Activated gamma-delta T cell (primary cell): ENCODE results near the gene SOX1.

Source experiments
- DNase-seq: peaks from one replicate; lab custom pipeline; 2025; lab: John Stamatoyannopoulos, UW

Gene SOX1

DNA sequence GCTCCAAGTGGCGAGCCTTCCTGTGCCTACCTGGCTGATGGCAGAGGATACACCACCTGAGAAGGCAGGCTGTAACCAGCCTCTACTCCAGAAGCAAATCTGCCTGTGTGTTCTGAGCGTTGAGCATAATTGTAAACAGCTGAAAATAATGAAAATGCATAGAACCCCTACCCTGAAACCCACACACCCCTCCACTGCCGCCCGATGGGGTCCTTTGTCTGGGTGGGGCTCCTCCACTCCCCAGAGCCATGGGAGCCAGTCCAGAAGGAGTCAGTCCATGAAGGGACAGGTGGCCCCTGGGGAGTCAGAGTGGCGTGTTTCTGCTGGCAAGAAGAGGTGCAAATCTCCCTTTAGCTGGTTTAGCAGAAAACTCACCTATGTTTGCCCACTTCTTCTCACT lies 8.0 kb upstream of the SOX1 start:
- no peak for DNase-seq

DNA sequence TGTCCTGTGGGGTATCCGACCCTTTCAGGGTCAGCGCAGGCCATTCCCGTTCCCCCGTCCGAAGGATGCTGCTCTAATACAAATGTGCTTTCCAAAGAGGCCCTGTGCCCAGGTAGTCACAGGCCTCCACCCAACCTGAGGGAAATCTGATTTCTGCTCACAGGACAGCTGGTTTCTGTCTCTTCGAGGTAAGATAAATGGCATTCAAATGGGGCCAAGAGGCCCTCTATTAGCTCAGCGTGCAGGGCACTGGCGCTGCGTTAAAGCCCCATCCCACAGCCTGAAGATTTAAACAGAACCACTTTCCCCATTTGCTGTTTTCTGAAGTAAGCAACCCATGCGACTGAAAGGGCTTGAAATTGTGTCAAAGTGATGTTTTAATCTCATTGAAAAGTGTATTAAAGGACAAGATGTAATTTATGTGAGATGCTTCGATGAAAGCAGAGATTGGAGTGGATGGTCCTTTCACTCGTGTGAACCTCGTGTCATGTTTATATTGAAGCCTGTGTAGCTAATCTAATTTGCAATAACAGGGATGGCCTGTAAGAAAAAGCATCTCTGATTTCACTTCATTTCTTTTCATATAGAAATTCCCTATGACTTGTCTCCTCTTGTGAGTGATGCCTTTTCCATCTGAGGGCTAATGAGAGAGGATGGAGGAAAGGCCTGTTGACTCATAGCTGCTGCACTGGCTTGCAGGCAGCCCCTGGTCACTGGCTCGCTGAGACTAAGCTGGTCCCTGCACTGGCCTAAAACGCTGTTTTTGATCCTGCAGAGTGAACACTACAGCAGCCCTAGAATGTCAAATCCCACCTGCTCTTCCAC lies 7.3 kb upstream of the SOX1 start:
- no peak for DNase-seq

DNA sequence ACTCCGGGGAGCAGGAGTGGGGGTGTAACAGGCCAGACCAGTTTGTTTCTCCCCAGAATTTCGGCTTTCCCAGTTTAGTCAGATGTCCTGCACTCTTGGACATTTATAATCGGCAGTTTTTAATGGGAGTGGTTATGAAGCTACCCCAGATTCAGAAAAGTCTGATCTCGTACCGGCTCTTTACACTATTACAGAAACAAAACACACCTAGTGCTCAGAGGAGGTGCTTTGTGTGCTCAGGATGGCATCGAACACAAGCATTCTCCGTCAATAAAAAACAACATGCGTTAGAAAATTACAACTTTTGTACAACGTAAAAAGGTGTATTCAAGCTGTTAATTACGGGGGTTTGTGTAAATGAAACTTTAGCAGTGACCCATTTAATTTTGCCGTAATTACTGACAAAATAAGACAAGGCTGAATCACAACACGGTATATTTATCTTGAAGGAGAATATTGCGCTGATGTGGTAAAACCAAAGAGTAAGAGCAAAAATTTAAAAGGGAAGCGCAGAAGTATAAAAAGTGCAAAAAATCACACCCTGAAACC lies 6.6 kb upstream of the SOX1 start:
- no peak for DNase-seq

DNA sequence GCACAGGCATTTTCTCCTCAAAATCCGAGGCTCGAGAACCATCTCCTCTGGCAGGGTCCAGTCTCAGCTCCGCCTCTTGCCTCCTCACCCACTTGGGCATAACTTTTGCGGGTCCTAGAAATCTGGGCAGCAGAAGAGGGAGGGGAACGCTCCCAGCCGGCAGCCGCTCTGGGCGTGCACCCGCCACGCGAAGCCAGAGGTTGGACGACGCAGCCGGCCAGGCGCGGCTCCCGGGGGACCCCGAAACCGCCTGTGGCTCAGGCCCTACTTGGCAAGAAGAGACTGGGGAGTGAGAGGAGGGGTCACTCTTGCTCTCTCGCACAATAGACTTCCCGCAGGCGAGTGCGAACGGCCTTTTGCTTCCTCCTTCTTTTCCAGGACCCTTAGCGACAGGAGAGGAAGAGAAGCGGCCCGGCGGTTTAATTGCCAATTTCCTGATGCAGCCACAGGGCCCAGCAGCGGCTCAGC lies 6.0 kb upstream of the SOX1 start:
- DNase-seq: no peak

DNA sequence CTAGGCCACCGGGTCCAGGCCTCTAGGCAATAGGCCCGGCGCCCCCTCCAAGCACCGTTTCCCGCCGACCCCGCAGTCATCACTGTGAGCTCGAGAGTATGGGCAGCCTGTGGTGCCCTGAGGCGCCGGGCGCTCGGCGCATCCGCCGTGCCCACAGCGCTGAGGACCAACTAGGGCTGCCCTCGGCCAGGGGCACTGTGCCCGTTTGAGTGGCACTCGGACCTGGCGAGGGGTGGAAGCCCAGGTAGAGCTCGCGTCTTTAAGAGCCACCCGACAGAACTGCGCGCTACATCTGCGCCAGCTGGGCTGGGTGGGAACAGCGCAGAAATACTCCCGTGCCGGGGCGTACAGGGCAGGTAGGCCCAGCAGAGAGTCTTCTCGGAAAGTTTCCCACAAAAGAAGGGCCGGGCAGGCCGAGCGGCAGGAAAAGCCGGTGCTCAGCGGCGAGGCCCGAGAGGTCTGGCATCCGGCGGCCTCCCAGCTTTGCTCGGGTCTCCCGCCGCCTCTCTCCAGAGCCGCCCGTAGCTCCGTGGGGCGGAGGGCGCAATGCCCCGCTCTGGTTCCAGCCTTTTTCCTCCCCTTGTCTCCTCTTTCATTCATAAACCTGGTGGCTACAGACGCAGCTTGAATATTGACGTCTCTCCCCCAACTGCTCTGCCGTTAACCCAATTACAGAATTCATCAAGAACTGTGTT lies 5.4 kb upstream of the SOX1 start:
- no peak for DNase-seq

DNA sequence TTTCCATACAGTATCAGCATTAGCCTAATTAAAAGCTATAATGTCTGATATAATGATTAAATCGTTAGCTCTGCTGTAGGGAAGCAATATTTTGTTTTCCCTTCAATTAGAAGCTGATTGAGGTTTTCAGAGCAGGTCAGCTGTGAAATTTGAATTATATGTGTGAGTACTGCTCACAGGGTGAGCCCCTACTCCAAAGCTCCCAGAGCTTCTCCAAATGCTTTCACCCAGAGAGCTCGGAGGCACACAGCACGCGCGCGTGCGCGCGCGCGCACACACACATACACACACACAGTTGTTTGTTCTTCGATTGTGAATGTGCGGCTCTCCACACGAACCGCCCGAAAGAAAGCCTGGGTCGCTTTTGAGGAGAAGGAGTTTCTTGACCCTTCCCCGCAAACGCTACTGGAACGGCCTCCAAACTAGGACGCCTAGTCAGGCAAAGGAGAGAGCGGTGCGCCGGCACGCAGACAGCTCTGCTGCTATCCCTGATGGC lies 4.8 kb upstream of the SOX1 start:
- no peak for DNase-seq

DNA sequence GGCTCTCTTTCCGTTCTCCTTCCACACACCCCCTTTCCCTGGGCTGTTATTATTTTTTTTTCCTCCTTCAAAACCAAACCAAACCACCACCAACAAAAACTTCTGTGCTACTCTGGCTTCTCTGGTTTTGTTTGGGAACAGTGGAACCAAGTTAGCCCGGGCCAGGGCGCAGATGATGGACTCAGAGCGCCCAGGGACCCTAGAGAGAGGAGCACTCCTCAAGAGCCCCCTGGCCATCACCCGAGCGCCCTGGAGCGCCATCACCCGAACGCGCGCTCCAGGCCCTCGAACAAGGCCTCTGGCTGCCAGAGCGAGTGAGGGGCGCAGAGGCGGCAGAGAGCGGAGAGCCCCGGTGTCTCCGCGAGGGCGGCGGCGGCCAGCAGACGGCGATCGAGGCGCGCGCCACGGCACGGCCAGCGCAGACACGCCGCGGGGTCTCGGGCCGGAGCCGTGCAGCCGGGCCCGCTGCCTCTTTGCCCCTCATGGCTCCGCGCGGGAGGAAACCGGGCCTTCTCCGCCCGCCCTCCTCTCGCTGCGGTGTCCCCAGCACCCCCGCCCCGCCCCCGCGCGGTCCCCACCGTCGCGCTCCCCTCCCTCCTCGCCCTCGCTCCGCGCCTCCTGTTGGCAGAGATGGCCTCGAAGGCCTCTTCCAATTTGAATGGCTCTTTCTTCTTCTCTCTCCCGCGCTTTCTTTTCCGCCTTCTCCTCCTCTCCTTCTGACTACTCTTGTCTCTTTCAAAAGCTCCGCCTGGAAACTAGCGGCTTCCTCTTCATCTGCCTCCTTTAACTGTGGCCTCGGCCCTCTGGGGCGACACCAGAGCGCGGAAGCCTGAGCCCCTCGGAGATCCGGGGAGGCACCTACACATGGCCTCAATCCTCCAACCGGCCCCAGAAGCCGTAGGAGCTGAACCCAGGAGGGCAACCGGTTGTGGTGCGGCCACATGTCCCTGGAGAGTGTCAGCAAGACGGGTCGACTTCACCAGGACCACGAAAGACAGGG lies 4.1 kb upstream of the SOX1 start:
- no peak for DNase-seq

DNA sequence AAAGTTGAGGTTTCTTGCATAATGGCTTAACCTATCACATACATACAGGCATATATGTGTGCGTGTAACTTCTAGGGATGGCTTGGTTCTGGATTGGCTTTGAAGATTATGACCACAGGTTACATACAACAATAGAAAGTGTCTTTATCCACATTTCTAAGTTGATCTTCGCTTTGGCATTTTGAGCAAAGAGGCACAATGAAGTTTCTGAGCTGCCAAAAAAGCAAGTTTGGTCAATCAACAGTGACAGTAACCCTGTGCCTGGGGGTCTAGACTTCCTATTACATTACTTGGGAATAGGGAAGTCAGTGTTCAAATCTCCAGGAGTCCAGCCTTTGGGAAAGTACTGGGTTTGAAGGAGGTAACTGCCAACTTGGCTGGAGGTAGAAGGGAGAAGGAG lies 3.1 kb upstream of the SOX1 start:
- DNase-seq: no peak

DNA sequence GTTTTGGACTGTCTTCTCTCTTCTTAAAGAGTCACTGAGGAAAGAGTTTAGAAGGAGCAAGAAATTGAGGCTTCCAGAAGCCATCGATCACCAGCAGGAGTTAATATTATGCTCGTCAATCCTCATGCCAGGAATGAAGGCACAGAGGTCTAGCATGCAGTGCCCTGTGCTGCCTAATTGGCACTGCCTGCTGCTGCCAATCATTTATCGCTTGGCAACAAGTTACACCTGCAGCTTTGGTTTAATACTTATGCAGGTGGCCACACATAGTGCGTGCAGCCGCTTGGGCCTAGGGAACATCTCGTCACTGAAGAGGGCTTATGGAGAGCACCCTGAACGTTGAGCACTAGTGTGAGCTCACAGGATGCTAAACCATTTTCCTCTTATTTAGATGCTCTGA lies 2.7 kb upstream of the SOX1 start:
- DNase-seq: no peak

DNA sequence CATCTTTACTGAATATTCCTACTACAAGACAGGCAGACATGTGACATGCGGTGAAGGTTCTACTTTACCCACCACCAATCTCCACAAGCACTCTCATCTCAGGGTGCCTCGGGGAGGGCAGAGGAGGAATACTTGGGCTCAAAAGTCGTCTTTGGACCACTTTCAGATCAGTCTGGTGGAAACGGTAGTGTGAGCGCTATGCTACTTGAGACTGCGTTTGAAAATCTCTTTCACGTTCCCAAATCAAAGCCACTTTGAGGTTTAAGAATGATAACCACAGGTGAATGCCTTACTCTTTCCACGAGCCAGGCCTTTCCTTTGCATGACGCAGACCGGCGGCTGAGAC lies 1.5 kb upstream of the SOX1 start:
- no peak for DNase-seq

DNA sequence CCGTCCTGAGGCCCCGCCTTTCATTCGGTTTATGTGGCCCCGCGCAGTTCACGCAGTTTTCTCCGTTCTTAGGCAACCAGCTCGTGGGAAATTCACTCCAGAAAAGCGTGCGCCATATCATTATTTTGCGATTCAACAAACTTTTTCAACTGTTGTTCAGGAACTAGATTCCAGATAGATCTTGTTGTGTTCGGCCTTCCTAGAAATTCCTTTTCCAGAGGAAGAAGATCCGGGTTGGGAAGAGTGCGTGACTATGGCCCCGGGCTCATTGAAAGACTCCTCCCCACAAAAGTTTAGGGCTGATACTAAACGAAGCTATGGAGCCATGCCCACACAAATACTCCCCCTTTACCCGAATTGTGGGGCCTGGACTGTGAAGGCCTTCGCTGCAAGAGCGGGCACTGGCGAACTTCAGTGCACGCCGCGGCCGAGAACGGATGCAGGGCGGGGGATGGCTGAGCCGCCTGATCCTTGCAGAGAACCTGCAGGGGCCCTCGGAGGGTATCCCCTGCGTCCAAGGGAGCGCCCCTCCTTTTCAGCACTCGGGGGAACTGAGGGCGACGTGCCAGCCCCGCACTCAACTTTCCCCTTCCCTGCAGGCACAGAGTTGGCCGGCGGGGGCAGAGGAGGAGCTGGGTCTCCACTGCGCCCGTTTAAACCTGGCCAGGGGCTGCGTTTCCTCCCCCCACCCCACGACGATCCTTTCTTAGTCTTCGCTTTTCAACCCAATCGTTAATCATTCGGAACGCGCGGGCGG lies 904 bp upstream of the SOX1 start:
- DNase-seq: no peak

DNA sequence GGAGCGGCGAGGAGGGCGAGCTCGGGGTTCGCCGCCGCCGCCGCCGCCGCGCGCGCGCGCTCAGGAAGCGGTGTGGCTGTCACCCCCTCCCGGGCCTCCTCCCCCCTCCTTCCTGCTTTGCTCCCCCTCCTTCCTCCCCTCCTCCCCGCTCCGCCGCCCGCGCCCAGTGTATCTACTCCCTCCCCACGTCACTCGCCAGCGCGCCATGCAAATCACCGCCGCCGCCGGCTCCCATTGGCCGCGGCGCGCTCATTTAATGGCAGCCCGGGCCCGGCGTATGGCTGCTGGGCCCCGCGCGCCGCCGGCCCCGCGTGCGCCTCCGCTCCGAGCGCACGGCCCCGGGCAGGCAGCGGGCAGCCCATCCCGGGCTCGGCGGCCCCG lies 335 bp upstream of the SOX1 start:
- no peak for DNase-seq

DNA sequence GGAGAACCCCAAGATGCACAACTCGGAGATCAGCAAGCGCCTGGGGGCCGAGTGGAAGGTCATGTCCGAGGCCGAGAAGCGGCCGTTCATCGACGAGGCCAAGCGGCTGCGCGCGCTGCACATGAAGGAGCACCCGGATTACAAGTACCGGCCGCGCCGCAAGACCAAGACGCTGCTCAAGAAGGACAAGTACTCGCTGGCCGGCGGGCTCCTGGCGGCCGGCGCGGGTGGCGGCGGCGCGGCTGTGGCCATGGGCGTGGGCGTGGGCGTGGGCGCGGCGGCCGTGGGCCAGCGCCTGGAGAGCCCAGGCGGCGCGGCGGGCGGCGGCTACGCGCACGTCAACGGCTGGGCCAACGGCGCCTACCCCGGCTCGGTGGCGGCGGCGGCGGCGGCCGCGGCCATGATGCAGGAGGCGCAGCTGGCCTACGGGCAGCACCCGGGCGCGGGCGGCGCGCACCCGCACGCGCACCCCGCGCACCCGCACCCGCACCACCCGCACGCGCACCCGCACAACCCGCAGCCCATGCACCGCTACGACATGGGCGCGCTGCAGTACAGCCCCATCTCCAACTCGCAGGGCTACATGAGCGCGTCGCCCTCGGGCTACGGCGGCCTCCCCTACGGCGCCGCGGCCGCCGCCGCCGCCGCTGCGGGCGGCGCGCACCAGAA lies 1.1 kb downstream of the SOX1 start:
- DNase-seq: no peak

DNA sequence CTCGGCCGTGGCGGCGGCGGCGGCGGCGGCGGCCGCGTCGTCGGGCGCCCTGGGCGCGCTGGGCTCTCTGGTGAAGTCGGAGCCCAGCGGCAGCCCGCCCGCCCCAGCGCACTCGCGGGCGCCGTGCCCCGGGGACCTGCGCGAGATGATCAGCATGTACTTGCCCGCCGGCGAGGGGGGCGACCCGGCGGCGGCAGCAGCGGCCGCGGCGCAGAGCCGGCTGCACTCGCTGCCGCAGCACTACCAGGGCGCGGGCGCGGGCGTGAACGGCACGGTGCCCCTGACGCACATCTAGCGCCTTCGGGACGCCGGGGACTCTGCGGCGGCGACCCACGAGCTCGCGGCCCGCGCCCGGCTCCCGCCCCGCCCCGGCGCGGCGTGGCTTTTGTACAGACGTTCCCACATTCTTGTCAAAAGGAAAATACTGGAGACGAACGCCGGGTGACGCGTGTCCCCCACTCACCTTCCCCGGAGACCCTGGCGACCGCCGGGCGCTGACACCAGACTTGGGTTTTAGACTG lies 1.7 kb downstream of the SOX1 start:
- DNase-seq: no peak

DNA sequence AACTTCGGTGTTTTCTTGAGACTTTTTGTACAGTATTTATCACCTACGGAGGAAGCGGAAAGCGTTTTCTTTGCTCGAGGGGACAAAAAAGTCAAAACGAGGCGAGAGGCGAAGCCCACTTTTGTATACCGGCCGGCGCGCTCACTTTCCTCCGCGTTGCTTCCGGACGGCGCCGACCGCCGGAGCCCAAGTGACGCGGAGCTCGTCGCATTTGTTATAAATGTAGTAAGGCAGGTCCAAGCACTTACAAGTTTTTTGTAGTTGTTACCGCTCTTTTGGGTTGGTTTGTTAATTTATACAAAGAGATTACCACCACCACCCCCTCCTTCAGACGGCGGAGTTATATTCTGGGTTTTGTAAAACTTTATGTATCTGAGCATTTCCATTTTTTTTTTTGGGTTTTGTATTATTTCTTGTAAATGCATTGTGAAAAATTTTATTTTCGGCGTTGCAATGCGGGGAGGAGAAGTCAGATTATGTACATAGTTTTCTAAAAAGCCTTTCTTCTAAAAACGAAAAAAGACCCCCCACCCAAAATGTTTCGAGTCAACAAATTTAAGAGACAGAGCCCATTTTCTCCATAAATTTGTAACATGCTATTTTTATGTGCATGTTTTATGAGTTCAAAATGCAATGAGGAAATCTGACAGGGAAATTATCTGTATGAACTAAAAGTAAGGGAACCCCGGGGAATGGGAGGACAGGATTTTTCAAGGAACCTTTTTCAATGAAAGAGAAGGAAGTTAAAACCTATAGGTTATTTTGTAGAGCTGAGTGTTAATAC lies 2.3 kb downstream of the SOX1 start:
- DNase-seq: no peak

DNA sequence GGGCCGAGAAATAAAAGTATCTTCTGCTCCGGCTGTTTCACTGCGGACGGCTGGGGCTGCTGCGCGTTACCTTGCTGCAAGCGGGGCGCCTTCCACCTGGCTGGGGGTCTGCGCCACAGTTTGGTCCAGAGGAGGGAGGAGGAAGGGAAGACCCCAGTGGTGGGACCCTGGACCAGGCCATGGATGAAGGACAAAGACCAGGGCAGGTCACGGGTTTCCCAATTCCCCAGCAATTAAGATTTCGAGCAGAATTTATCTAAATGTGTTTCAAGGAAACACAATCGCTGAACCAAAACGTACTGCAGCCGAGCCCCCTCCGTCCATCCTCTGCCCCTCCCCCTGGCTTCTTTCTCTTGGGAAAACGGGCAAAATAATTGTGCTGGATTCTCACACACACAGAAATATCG lies 2.9 kb downstream of the SOX1 start:
- no peak for DNase-seq

DNA sequence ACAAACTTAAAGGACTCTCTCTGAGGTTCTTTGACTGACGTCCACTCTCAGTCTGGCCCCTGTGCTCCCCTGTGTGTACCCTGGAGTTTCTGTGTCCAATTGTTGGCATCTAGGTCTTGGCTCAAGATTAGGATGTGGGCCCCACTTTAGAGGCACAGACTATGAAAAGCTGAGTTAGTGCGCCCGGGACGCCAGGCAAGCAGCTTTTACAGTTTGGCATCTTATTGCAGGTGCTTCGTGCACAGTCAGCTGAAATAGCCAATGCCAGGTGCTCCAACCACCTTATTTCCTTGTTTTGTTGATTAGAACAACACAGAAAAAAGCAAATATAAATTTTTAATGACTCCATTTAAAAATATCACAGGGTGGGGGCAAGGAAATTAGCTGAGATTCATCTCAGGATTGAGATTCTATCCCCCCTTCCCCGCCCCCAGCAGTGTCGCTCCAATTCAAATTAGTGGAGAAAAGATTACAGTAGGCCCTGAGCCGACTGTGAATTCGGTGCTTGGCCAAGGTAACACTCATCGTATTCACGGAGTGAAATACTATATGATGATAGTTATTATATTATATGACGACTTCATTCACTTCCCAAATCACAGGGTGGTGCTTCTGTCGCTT lies 4.3 kb downstream of the SOX1 start:
- DNase-seq: no peak

DNA sequence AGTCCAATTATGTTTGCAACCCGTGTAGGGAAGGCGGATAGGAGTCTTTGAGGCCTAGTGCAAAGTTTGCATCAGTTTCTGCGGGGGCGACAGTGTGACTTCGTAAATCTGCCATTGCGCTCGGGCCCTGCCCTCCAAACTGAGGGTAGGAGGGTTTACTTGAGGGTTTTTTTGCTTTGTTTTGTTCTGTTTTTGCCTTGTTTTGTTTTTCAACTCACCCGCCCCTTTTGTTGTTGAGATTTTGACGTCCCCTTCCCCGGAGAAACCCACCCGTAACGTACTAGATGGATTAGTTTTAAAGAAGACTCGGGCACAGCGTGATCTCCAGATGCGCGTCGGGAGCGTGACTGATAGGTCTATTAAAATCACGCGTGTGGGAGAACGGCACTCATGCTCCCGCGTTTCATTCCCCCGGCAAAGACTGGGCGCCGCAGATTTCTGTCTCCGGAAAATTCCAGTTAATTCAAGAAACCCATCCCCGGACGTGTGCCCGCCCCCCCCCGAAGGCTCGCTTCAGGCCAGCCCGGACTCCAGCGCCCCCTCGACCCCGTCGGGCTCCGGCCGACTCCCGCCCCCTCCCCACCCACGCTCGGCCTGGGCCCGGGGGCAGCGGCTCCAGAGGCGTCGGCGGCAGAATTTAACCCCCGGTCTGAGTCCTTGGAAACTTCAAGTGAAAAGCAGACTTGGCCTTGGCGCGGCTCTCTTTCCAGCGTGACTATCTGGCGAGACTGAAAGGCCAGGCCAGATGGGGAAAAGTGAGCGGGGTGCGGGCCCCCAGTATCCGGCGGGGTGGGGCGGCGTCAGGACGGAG lies 5.0 kb downstream of the SOX1 start:
- no peak for DNase-seq
